Inferior parietal cortex (tissue), 1 donor: ENCODE measurements around the gene KLK2.

Experiments
- DNase-seq: peaks from one replicate; pipeline ENCODE4 v3.0.0-alpha.2; 2016; ENCODE audit errors: extremely low spot score

Gene KLK2

GRCh38 chr19:50850738-50851137, 22.5 kb upstream of the KLK2 start:
- no peak for DNase-seq

GRCh38 chr19:50851620-50852019, 21.6 kb upstream of the KLK2 start:
- DNase-seq = no peak

- no peak for DNase-seq
Observed at GRCh38 chr19:50854636-50855410, 18.4 kb upstream of the KLK2 start, which contains the start of gene KLK3. Gene KLK3, plus strand, starts transcription at chr19:50854915. Its CDS starts 41 bp downstream, at chr19:50854956.

- no peak for DNase-seq
Observed at GRCh38 chr19:50857366-50857765, 15.9 kb upstream of the KLK2 start.

GRCh38 chr19:50858886-50859285, 14.4 kb upstream of the KLK2 start:
- no peak for DNase-seq

- DNase-seq = no peak
Observed at GRCh38 chr19:50859849-50860248, 13.4 kb upstream of the KLK2 start.

GRCh38 chr19:50861010-50861409, 12.2 kb upstream of the KLK2 start:
- DNase-seq = no peak

GRCh38 chr19:50861496-50862286, 11.5 kb upstream of the KLK2 start:
- DNase-seq = no peak

GRCh38 chr19:50869479-50869878, 3.8 kb upstream of the KLK2 start:
- no peak for DNase-seq

- DNase-seq = peak; percentile 5
Observed at GRCh38 chr19:50870417-50871089, 2.7 kb upstream of the KLK2 start.

- DNase-seq = no peak
Observed at GRCh38 chr19:50874211-50874610, 972 bp downstream of the KLK2 start.

GRCh38 chr19:50875795-50876422, 2.7 kb downstream of the KLK2 start:
- DNase-seq = no peak

GRCh38 chr19:50876456-50876855, 3.2 kb downstream of the KLK2 start:
- DNase-seq = no peak

- DNase-seq = no peak
Observed at GRCh38 chr19:50877338-50877737, 4.1 kb downstream of the KLK2 start.

- DNase-seq = no peak
Observed at GRCh38 chr19:50878851-50879250, 5.6 kb downstream of the KLK2 start.

- DNase-seq = no peak
Observed at GRCh38 chr19:50880241-50880640, 7.0 kb downstream of the KLK2 start.

- no peak for DNase-seq
Observed at GRCh38 chr19:50882188-50882587, 8.9 kb downstream of the KLK2 start.

- DNase-seq = no peak
Observed at GRCh38 chr19:50889638-50890037, 16.4 kb downstream of the KLK2 start.

- DNase-seq = no peak
Observed at GRCh38 chr19:50890422-50891252, 17.4 kb downstream of the KLK2 start.

GRCh38 chr19:50891253-50891625, 18.0 kb downstream of the KLK2 start:
- DNase-seq = no peak
